GM19372 (cell line): Measurements from ENCODE around the gene HSD17B11.
A peak's percentile ranks its signal among the peaks of the same experiment; 100 is the strongest.
"Not testable (repeated sequence)": the region's sequence is repeated elsewhere in the genome, so short reads cannot be mapped to it uniquely, and the experiment has no call there.

Experiments
- ATAC-seq: cut with Tn5 transposase; IDR thresholded peaks from one replicate; pipeline ENCODE4 v1.9.1; 2021; ENCODE audit warnings: mild to moderate bottlenecking, low read depth, moderate library complexity; ENCODE audit not compliant: unreplicated experiment

The HSD17B11 gene

GRCh38 chr4:87360338-87360935 lies 30.6 kb downstream of the HSD17B11 start:
- no peak for ATAC-seq

GRCh38 chr4:87359258-87359657 lies 31.7 kb downstream of the HSD17B11 start:
- no peak for ATAC-seq

GRCh38 chr4:87356832-87357526 lies 34.0 kb downstream of the HSD17B11 start:
- no peak for ATAC-seq

- ATAC-seq, result no peak
Observed at GRCh38 chr4:87354168-87355102, 36.6 kb downstream of the HSD17B11 start.

GRCh38 chr4:87353592-87353991 lies 37.4 kb downstream of the HSD17B11 start:
- ATAC-seq, result peak; percentile 86

GRCh38 chr4:87345139-87345538 lies 45.8 kb downstream of the HSD17B11 start:
- ATAC-seq, result no peak

GRCh38 chr4:87342872-87343271 lies 48.1 kb downstream of the HSD17B11 start:
- ATAC-seq, result no peak

GRCh38 chr4:87341954-87342635 lies 48.9 kb downstream of the HSD17B11 start:
- not testable (repeated sequence) for ATAC-seq

- no peak for ATAC-seq
Observed at GRCh38 chr4:87339440-87339839, 51.5 kb downstream of the HSD17B11 start.

- no peak for ATAC-seq
Observed at GRCh38 chr4:87337361-87337760, 53.6 kb downstream of the HSD17B11 start.

GRCh38 chr4:87333267-87333666 lies 57.7 kb downstream of the HSD17B11 start:
- ATAC-seq, result no peak

GRCh38 chr4:87330761-87331160 lies 60.2 kb downstream of the HSD17B11 start:
- no peak for ATAC-seq

GRCh38 chr4:87327136-87327535 lies 63.9 kb downstream of the HSD17B11 start:
- no peak for ATAC-seq

GRCh38 chr4:87326460-87326859 lies 64.5 kb downstream of the HSD17B11 start:
- no peak for ATAC-seq

GRCh38 chr4:87322754-87323153 lies 68.2 kb downstream of the HSD17B11 start, which contains the start of gene HSD17B13:
Gene HSD17B13 (minus strand): TSS chr4:87322882. CDS start chr4:87322841, 41 bp downstream.
- ATAC-seq, result no peak

GRCh38 chr4:87321888-87322287 lies 69.1 kb downstream of the HSD17B11 start:
- no peak for ATAC-seq

- no peak for ATAC-seq
Observed at GRCh38 chr4:87317527-87317926, 73.5 kb downstream of the HSD17B11 start.

GRCh38 chr4:87316961-87317360 lies 74.0 kb downstream of the HSD17B11 start:
- no peak for ATAC-seq

GRCh38 chr4:87315000-87315399 lies 76.0 kb downstream of the HSD17B11 start:
- not testable (repeated sequence) for ATAC-seq

GRCh38 chr4:87313756-87314155 lies 77.2 kb downstream of the HSD17B11 start:
- ATAC-seq, result no peak
